Esophagus squamous epithelium (tissue), 5 donors: Measurements from ENCODE around the gene ZMPSTE24. TPM values are rescaled to one million over a fixed set of nuclear protein-coding genes. Genes with fewer than 3 reads are reported as not detected.

Experiments used
- DNase-seq: peaks from one replicate; lab custom pipeline; 2025; lab: John Stamatoyannopoulos, UW
- H3K27ac ChIP-seq, 4 donors: fragments of 200-600 bp; sonication (generic); one replicate each; pipeline ENCODE4 v1.5.1; 2016 to 2019; ENCODE audit warnings: mild to moderate bottlenecking in 1 of 4
- H3K27me3 ChIP-seq, 4 donors: fragments of 200-600 bp; sonication (generic); 1 replicate in 3 of 4; 2 replicates in 1 of 4; pipeline versions ENCODE4 v1.5.1 to v1.6.0; 2017 to 2021; ENCODE audit warnings: antibody characterized with exemption in 1 of 4
- H3K36me3 ChIP-seq, 3 donors: fragments of 200-600 bp; sonication (generic); one replicate each; pipeline ENCODE4 v1.5.1; 2016 to 2019
- H3K4me1 ChIP-seq, 3 donors: fragments of 200-600 bp; sonication (generic); one replicate each; pipeline ENCODE4 v1.5.1; 2017 to 2019
- H3K4me3 ChIP-seq, 4 donors: fragments of 200-600 bp; sonication (generic); 1 replicate in 3 of 4; 2 replicates in 1 of 4; pipeline ENCODE4 v1.5.1; 2016 to 2019; ENCODE audit warnings: mild to moderate bottlenecking in 2 of 4, moderate library complexity in 1 of 4
- H3K9me3 ChIP-seq, 3 donors: fragments of 200-600 bp; sonication (generic); one replicate each; pipeline ENCODE4 v1.5.1; 2016 to 2019
- CTCF ChIP-seq, 6 experiments: fragments of 450-650 bp in 4 of 6; fragments of 200-600 bp in 2 of 6; sonication (generic) in 2 of 6; IDR thresholded peaks; one replicate each; pipeline ENCODE4 v1.5.1; 2016 to 2019; ENCODE audit warnings: antibody characterized with exemption in 6 of 6, mild to moderate bottlenecking in 4 of 6, moderate library complexity in 4 of 6
- POLR2A ChIP-seq, 4 donors: fragments of 450-650 bp; IDR thresholded peaks; one replicate each; pipeline ENCODE4 v1.6.1; 2017; ENCODE audit warnings: antibody characterized with exemption in 4 of 4, mild to moderate bottlenecking in 4 of 4, moderate library complexity in 3 of 4
- WGBS, 2 donors: methylation state at CpG; one replicate each; pipeline ENCODE4 v1.1.5; 2018; 5-methylcytosine and 5-hydroxymethylcytosine counted together
- intact Hi-C: fragments of 100-400 bp; cut with DNase I; formaldehyde crosslinking; loops from one replicate; pipeline ENCODE4 v1.15.0; 2022
- total RNA-seq, 4 donors: library from RNA; depleted of rRNA; stranded (reverse); fragments of >200 nt; gene quantifications; one replicate each; pipeline ENCODE4 v1.1.0, GENCODE V29; 2016
- donor health status: DM: yes; HTN: yes; CAD: no.

The ZMPSTE24 gene
- total RNA-seq, 4 donors from 2014 or later: 26.2 to 47.1 (median 39.0) TPM

DNA sequence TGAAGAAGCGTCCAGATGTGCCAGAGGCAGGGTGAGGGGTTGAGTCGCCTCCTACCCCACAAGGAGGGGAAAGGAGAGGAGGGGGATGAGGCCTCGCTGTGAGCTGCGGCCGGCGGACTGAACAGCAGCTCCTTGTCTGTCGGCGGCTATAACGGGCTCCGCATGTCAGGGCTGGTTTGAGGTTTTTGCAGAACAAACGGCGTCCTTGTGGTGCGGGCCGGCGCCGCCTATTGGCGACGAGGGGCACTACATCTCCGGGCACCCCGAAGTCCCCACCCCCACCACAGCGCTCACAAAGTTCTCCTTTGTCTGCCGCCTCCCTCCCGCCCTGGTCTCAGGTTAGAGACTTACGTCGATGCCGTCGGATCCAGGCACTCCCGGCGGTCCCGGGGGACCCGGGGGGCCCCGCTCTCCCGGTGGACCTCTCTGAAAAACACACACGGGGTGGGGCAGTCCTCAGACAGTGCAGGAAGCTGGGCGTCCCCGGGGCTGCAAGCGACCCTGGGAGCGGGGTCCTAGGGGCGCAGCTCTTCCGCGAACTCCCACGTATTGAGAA lies 57.3 kb downstream of the ZMPSTE24 start:
- DNase-seq: peak; percentile 46
- no peaks in the 10 kb centered on the region for H3K36me3 ChIP-seq
- TF ChIP-seq POLR2A (IDR thresholded peaks at IDR 0.05) (peak in 1 of 4 donors; percentile 36), CTCF (IDR thresholded peaks at IDR 0.05) (peak; percentile 92 to 98 (median 95))
- WGBS, 2 donors: 2% methylated on average over 8 to 9 of the region's 42 CpGs
- H3K4me3 ChIP-seq: peak overlapping the region; percentile 22 to 70 (median 46)
- peaks cover 18 to 32% (median 26%) of the 10 kb centered on the region in 3 donors for H3K4me1 ChIP-seq
- peaks cover 0 to 66% (median 9%) of the 10 kb centered on the region in 4 donors for H3K27me3 ChIP-seq
- peak overlapping the region in 2 of 4 donors; percentile 13 to 47 for H3K27ac ChIP-seq
- no peaks in the 10 kb centered on the region for H3K9me3 ChIP-seq
- intact Hi-C loops: no loop called here

GRCh38 chr1:40315795-40316594 lies 58.0 kb downstream of the ZMPSTE24 start:
- intact Hi-C loops: no loop called here
- WGBS, 2 donors: 2 to 4% methylated on average over 13 to 14 of the region's 41 CpGs
- Histone ChIP-seq H3K4me3 (peak overlapping the region; percentile 22 to 70 (median 46)), H3K27me3 (peaks cover 0 to 69% (median 9%) of the 10 kb centered on the region in 4 donors), H3K9me3 (no peaks in the 10 kb centered on the region), H3K36me3 (no peaks in the 10 kb centered on the region), H3K4me1 (peaks cover 18 to 32% (median 26%) of the 10 kb centered on the region in 3 donors), H3K27ac (peak overlapping the region in 2 of 4 donors; percentile 13 to 47)
- DNase-seq: no peak
- TF ChIP-seq POLR2A (IDR thresholded peaks at IDR 0.05) (no peak), CTCF (IDR thresholded peaks at IDR 0.05) (no peak)

DNA sequence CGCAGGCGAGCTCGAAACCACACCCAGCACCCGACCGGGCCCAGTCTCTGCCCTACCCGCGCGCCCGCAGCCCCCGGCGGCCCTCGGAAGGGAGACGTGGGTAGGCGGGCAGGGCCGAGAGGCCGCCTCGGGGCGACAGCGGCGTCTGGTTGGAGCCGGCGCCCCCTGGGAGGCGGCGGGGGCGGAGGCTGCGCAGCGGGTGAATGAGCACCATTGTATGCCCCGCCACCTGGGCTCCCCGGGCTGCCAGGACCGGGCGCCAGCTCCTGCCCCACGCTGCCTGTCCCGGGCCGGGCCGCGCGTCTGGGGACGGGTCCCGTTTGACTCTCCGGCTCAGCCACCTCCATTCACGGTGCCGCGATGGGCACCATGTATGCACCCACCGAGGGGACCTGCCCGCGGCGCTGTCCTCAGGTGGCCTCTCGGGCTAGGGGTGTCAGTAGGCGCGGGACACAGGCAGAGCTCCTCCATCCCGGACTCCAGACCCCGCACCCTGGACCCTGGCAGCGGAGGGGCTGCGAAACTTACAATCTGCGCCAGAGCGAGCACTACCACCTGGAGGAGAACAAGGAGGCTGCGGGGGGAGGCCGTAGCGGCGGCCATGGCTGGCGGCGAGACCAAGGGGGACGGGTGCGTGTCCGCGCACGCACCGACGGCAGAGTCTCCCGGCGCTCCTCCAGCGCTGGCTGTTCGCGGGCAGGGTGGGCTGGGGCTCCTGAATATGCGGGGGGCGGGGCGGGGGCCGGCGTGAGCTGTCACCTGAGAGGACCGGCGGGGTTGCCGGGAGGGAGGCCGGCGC lies 58.8 kb downstream of the ZMPSTE24 start, which contains the start of gene COL9A2:
TSS of gene COL9A2 (minus strand) at position 692 of the 799 bp plus-strand sequence. CDS start at position 603, 89 bp downstream.
- intact Hi-C loops: no loop called here
- Histone ChIP-seq H3K27ac (peak within 1 kb of the TSS in 1 of 4 donors; percentile 47), H3K9me3 (no peaks in the 10 kb centered on the region), H3K36me3 (no peaks in the 10 kb centered on the region), H3K27me3 (peaks cover 0 to 69% (median 9%) of the 10 kb centered on the region in 4 donors), H3K4me3 (peak within 1 kb of the TSS; percentile 22 to 70 (median 46)), H3K4me1 (peaks cover 18 to 32% (median 26%) of the 10 kb centered on the region in 3 donors)
- DNase-seq: no peak
- WGBS, 2 donors: no CpG with 5 or more reads among the region's 84 CpGs
- TF ChIP-seq CTCF (IDR thresholded peaks at IDR 0.05): peak in 1 of 6 experiments; percentile 2
- peak in 1 of 4 donors; percentile 55 for TF ChIP-seq POLR2A (IDR thresholded peaks at IDR 0.05)

- H3K27ac ChIP-seq: no peak overlapping the region
- intact Hi-C loops: no loop called here
- H3K9me3 ChIP-seq: no peaks in the 10 kb centered on the region
- no peaks in the 10 kb centered on the region for H3K36me3 ChIP-seq
- H3K27me3 ChIP-seq: peaks cover 0 to 69% (median 9%) of the 10 kb centered on the region in 4 donors
- H3K4me3 ChIP-seq: peak overlapping the region in 3 of 4 donors; percentile 42 to 70 (median 49)
- H3K4me1 ChIP-seq: peaks cover 18 to 32% (median 26%) of the 10 kb centered on the region in 3 donors
- TF ChIP-seq POLR2A (IDR thresholded peaks at IDR 0.05) (no peak), CTCF (IDR thresholded peaks at IDR 0.05) (no peak)
- DNase-seq: no peak
- 62 to 66% methylated on average over 10 to 12 of the region's 21 CpGs for WGBS, 2 donors
Measured at GRCh38 chr1:40317394-40318074, 59.5 kb downstream of the ZMPSTE24 start.
